ENCODE results near the gene LEP. TPM values are rescaled to one million over a fixed set of nuclear protein-coding genes. Genes with fewer than 3 reads are reported as not detected.

The LEP gene
- total RNA-seq, 1 experiment from 2014 or later = not detected

DNA sequence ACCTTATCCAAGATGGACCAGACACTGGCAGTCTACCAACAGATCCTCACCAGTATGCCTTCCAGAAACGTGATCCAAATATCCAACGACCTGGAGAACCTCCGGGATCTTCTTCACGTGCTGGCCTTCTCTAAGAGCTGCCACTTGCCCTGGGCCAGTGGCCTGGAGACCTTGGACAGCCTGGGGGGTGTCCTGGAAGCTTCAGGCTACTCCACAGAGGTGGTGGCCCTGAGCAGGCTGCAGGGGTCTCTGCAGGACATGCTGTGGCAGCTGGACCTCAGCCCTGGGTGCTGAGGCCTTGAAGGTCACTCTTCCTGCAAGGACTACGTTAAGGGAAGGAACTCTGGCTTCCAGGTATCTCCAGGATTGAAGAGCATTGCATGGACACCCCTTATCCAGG lies 13.4 kb downstream of the LEP start:
- BruUV-seq (replicated peaks) = no TSS peak
- POLR2A ChIA-PET = no interaction called here
- no peak for DNase-seq (ENCODE audit: low read depth, low spot score)

DNA sequence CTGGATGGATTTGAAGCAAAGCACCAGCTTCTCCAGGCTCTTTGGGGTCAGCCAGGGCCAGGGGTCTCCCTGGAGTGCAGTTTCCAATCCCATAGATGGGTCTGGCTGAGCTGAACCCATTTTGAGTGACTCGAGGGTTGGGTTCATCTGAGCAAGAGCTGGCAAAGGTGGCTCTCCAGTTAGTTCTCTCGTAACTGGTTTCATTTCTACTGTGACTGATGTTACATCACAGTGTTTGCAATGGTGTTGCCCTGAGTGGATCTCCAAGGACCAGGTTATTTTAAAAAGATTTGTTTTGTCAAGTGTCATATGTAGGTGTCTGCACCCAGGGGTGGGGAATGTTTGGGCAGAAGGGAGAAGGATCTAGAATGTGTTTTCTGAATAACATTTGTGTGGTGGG lies 14.2 kb downstream of the LEP start:
- Histone ChIP-seq H3K4me3 (ENCODE audit: low read depth in 2 of 2, low read length in 2 of 2) (no peak overlapping the region), H3K9me3 (ENCODE audit: control insufficient read depth, insufficient read depth, low read depth, low read length) (no peaks in the 10 kb centered on the region), H3K36me3 (ENCODE audit: control insufficient read depth, insufficient read depth, low read length) (no peaks in the 10 kb centered on the region), H3K27ac (ENCODE audit: low read length) (no peak overlapping the region), H3K27me3 (ENCODE audit: control insufficient read depth, insufficient read depth, low read length) (peaks cover 5% of the 10 kb centered on the region), H3K4me1 (ENCODE audit: control insufficient read depth, insufficient read depth, low read length) (no peaks in the 10 kb centered on the region)
- no peak for TF ChIP-seq SIN3A (IDR thresholded peaks at IDR 0.05; ENCODE audit: borderline replicate concordance, insufficient read depth, low read depth, low read length)
- no peak for TF ChIP-seq POLR2AphosphoS5 (IDR thresholded peaks at IDR 0.05; ENCODE audit: low read depth, low read length)
- no peak for TF ChIP-seq TCF7L2 (IDR thresholded peaks at IDR 0.05; ENCODE audit: low read depth, low read length)
- TF ChIP-seq, protein P1, sequence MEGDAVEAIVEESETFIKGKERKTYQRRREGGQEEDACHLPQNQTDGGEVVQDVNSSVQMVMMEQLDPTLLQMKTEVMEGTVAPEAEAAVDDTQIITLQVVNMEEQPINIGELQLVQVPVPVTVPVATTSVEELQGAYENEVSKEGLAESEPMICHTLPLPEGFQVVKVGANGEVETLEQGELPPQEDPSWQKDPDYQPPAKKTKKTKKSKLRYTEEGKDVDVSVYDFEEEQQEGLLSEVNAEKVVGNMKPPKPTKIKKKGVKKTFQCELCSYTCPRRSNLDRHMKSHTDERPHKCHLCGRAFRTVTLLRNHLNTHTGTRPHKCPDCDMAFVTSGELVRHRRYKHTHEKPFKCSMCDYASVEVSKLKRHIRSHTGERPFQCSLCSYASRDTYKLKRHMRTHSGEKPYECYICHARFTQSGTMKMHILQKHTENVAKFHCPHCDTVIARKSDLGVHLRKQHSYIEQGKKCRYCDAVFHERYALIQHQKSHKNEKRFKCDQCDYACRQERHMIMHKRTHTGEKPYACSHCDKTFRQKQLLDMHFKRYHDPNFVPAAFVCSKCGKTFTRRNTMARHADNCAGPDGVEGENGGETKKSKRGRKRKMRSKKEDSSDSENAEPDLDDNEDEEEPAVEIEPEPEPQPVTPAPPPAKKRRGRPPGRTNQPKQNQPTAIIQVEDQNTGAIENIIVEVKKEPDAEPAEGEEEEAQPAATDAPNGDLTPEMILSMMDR (IDR thresholded peaks at IDR 0.05) = no peak
- TF ChIP-seq, protein P2, sequence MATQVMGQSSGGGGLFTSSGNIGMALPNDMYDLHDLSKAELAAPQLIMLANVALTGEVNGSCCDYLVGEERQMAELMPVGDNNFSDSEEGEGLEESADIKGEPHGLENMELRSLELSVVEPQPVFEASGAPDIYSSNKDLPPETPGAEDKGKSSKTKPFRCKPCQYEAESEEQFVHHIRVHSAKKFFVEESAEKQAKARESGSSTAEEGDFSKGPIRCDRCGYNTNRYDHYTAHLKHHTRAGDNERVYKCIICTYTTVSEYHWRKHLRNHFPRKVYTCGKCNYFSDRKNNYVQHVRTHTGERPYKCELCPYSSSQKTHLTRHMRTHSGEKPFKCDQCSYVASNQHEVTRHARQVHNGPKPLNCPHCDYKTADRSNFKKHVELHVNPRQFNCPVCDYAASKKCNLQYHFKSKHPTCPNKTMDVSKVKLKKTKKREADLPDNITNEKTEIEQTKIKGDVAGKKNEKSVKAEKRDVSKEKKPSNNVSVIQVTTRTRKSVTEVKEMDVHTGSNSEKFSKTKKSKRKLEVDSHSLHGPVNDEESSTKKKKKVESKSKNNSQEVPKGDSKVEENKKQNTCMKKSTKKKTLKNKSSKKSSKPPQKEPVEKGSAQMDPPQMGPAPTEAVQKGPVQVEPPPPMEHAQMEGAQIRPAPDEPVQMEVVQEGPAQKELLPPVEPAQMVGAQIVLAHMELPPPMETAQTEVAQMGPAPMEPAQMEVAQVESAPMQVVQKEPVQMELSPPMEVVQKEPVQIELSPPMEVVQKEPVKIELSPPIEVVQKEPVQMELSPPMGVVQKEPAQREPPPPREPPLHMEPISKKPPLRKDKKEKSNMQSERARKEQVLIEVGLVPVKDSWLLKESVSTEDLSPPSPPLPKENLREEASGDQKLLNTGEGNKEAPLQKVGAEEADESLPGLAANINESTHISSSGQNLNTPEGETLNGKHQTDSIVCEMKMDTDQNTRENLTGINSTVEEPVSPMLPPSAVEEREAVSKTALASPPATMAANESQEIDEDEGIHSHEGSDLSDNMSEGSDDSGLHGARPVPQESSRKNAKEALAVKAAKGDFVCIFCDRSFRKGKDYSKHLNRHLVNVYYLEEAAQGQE (IDR thresholded peaks at IDR 0.05; ENCODE audit: insufficient read depth in 1 of 2, low read depth in 2 of 2, low read length in 1 of 2) = no peak
- ATAC-seq = no peak
- BruUV-seq (replicated peaks) = no TSS peak
- POLR2A ChIA-PET = no interaction called here
- DNase-seq (ENCODE audit: low read depth, low spot score) = no peak
- intact Hi-C loops (cut with micrococcal nuclease; ENCODE audit: unreplicated experiment) (no loop called here), in situ Hi-C loops (cut with HindIII; ENCODE audit: low pct_unique_long_range_greater_than_20kb, low sequenced_read_pairs) (no loop called here)
- CTCF ChIA-PET = interaction anchor here (0.6 kb wide), 1 partner anchor 120 kb away, joined by 3 read pairs; no protein-coding TSS in a partner anchor

More for the DNA sequence above, 13.4 kb downstream of the LEP start:
- Histone ChIP-seq H3K27me3 (ENCODE audit: control insufficient read depth, insufficient read depth, low read length) (peaks cover 5% of the 10 kb centered on the region), H3K36me3 (ENCODE audit: control insufficient read depth, insufficient read depth, low read length) (no peaks in the 10 kb centered on the region), H3K4me3 (ENCODE audit: low read depth in 2 of 2, low read length in 2 of 2) (no peak overlapping the region), H3K27ac (ENCODE audit: low read length) (no peak overlapping the region), H3K9me3 (ENCODE audit: control insufficient read depth, insufficient read depth, low read depth, low read length) (no peaks in the 10 kb centered on the region), H3K4me1 (ENCODE audit: control insufficient read depth, insufficient read depth, low read length) (no peaks in the 10 kb centered on the region)
- TF ChIP-seq SIN3A (IDR thresholded peaks at IDR 0.05; ENCODE audit: borderline replicate concordance, insufficient read depth, low read depth, low read length) = no peak
- TF ChIP-seq TCF7L2 (IDR thresholded peaks at IDR 0.05; ENCODE audit: low read depth, low read length) = no peak
- TF ChIP-seq, protein P2 (IDR thresholded peaks at IDR 0.05; ENCODE audit: insufficient read depth in 1 of 2, low read depth in 2 of 2, low read length in 1 of 2) = no peak
- TF ChIP-seq, protein P1 (IDR thresholded peaks at IDR 0.05) = no peak
- TF ChIP-seq POLR2AphosphoS5 (IDR thresholded peaks at IDR 0.05; ENCODE audit: low read depth, low read length) = no peak
- intact Hi-C loops (cut with micrococcal nuclease; ENCODE audit: unreplicated experiment) (no loop called here), in situ Hi-C loops (cut with HindIII; ENCODE audit: low pct_unique_long_range_greater_than_20kb, low sequenced_read_pairs) (no loop called here)
- CTCF ChIA-PET = no interaction called here
- ATAC-seq = no peak

Data from Panc1 (cell line).